MCF 10A (cell line): ENCODE results near the gene RAB3D. TPM values are rescaled to one million over a fixed set of nuclear protein-coding genes. Genes with fewer than 3 reads are reported as not detected.
A peak's percentile ranks its signal among the peaks of the same experiment; 100 is the strongest.

ENCODE experiments used
- BruUV-seq: library from RNA; stranded (reverse); fragments of 400-500 nt; replicated peaks from 2 replicates; lab custom pipeline; 2021; lab: Mats Ljungman, UMichigan
- CTCF ChIA-PET: fragments of 300-600 bp; sonication (Branson Sonifier 250); formaldehyde crosslinking; extraction: SDS; loops from one replicate; lab custom pipeline; 2021; ENCODE audit warnings: antibody characterized with exemption, inconsistent platforms; lab: Yijun Ruan, JAX
- POLR2A ChIA-PET: fragments of 300-600, 350-650 bp; sonication (Branson Sonifier 250); formaldehyde crosslinking; extraction: SDS; loops from one replicate; lab custom pipeline; 2020; ENCODE audit warnings: antibody characterized with exemption, inconsistent platforms; lab: Yijun Ruan, JAX
- DNase-seq: peaks from one replicate; pipeline ENCODE4 v3.0.0-alpha.2; 2018; ENCODE audit not compliant: unreplicated experiment
- H3K27ac Mint-ChIP-seq: one replicate; pipeline ENCODE4 v1.8.0; 2022; ENCODE audit warnings: mild to moderate bottlenecking, low read depth, mixed read lengths; ENCODE audit not compliant: unreplicated experiment
- H3K27me3 Mint-ChIP-seq: one replicate; pipeline ENCODE4 v1.8.0; 2022; ENCODE audit warnings: mixed read lengths; ENCODE audit not compliant: insufficient read depth, unreplicated experiment
- H3K36me3 Mint-ChIP-seq: one replicate; pipeline ENCODE4 v1.8.0; 2022; ENCODE audit warnings: mild to moderate bottlenecking, moderate library complexity, mixed read lengths; ENCODE audit not compliant: insufficient read depth, unreplicated experiment
- H3K4me1 Mint-ChIP-seq: one replicate; pipeline ENCODE4 v1.8.0; 2022; ENCODE audit warnings: mixed read lengths; ENCODE audit not compliant: insufficient read depth, unreplicated experiment
- H3K4me3 Mint-ChIP-seq: one replicate; pipeline ENCODE4 v1.8.0; 2022; ENCODE audit warnings: mild to moderate bottlenecking, moderate library complexity, mixed read lengths; ENCODE audit not compliant: unreplicated experiment
- H3K9me3 Mint-ChIP-seq: one replicate; pipeline ENCODE4 v1.8.0; 2022; ENCODE audit warnings: mixed read lengths; ENCODE audit not compliant: unreplicated experiment
- intact Hi-C: fragments of 100-400 bp; cut with micrococcal nuclease; formaldehyde crosslinking; loops from 2 replicates; pipeline ENCODE4 v1.14.1; 2022
- total RNA-seq: library from RNA; stranded (reverse); gene quantifications from 2 replicates; pipeline ENCODE4 v1.2.3, GENCODE V29; 2022
- TF ChIP-seq, protein P1 (sequence below): fragments of 200-600 bp; IDR thresholded peaks from one replicate; pipeline ENCODE4 v1.8.0; 2022; ENCODE audit warnings: antibody characterized with exemption, mild to moderate bottlenecking; ENCODE audit not compliant: unreplicated experiment

RAB3D gene
- total RNA-seq, 1 experiment from 2014 or later: 46.5 TPM

DNA sequence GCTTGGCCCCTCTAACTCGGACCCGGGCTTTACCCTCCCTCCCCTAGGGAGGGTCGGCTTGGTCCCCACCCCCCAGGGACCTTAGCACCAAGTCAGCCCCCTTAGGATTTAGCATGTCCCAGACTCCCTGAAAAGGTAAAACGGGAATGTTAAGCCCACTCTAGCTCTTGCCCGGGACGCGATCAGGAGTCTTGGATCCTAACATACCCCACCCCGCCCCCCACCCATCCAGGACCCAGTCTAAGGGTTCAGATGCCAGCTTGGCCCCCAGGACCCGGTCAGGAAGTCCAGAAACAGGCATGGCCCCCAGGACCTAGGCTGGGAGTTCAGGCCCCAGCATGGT is 44.2 kb upstream of the RAB3D start:
- TF ChIP-seq, protein P1, sequence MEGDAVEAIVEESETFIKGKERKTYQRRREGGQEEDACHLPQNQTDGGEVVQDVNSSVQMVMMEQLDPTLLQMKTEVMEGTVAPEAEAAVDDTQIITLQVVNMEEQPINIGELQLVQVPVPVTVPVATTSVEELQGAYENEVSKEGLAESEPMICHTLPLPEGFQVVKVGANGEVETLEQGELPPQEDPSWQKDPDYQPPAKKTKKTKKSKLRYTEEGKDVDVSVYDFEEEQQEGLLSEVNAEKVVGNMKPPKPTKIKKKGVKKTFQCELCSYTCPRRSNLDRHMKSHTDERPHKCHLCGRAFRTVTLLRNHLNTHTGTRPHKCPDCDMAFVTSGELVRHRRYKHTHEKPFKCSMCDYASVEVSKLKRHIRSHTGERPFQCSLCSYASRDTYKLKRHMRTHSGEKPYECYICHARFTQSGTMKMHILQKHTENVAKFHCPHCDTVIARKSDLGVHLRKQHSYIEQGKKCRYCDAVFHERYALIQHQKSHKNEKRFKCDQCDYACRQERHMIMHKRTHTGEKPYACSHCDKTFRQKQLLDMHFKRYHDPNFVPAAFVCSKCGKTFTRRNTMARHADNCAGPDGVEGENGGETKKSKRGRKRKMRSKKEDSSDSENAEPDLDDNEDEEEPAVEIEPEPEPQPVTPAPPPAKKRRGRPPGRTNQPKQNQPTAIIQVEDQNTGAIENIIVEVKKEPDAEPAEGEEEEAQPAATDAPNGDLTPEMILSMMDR: no peak
- H3K27me3 Mint-ChIP-seq: no peaks in the 10 kb centered on the region
- no peaks in the 10 kb centered on the region for H3K9me3 Mint-ChIP-seq
- H3K36me3 Mint-ChIP-seq: no peaks in the 10 kb centered on the region
- ChIA-PET CTCF (interaction anchor here (0.6 to 1.8 kb wide), 3 partner anchors 8 to 177 kb away, joined by 3 to 8 read pairs (median 4); no protein-coding TSS in a partner anchor), POLR2A (no interaction called here)
- DNase-seq: no peak
- intact Hi-C loops: no loop called here
- no peak overlapping the region for H3K4me3 Mint-ChIP-seq
- peaks cover 20% of the 10 kb centered on the region for H3K4me1 Mint-ChIP-seq
- H3K27ac Mint-ChIP-seq: no peak overlapping the region
- no TSS peak for BruUV-seq

DNA sequence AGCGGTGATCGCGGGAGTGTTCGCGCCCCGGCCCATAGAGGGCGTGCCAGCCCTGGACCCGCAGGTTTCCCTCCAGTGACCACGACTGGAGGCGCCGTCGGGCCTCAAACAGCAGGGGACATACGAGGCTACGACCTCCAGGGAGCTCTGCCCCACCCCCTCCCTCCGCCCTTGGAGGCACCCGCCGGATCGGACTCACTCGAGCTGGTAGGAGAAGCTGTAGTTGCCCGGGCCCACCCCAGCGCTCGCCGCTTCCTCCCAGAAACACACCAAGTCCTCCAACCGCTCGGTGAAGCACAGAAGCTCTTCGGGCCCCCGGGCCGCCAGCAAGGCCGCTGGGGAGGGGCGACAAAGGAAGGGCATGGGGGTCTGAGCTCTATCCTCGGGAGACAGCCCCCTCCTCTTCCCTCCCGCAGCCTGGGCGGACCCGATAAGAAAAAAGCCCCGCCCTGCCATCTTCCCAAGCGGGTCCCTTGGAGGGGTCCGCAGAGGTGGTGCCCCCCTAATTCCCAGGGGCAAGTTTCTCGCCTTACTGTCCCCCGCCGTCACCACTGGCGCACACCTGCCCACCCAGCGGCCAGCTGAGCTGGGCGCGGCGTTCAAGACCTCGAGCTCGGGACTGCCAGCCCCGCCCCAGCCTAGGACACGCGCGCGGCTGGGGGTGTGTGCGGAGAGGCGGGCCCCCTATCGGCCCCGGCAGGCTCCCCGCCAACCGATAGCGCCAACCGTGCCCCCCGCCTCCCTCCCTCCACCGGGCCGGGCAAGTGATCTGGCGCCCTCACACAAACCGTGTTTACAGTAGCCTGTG is 43.6 kb upstream of the RAB3D start:
- intact Hi-C loops: no loop called here
- BruUV-seq: no TSS peak
- peaks cover 24% of the 10 kb centered on the region for H3K4me1 Mint-ChIP-seq
- H3K9me3 Mint-ChIP-seq: no peaks in the 10 kb centered on the region
- ChIA-PET POLR2A (no interaction called here), CTCF (interaction anchor here (0.7 to 1.8 kb wide), 5 partner anchors 8 to 99 kb away, joined by 3 to 8 read pairs (median 3); no protein-coding TSS in a partner anchor)
- H3K27ac Mint-ChIP-seq: no peak overlapping the region
- no peaks in the 10 kb centered on the region for H3K36me3 Mint-ChIP-seq
- no peaks in the 10 kb centered on the region for H3K27me3 Mint-ChIP-seq
- no peak overlapping the region for H3K4me3 Mint-ChIP-seq
- DNase-seq: no peak
- TF ChIP-seq, protein P1: peak; percentile 61

DNA sequence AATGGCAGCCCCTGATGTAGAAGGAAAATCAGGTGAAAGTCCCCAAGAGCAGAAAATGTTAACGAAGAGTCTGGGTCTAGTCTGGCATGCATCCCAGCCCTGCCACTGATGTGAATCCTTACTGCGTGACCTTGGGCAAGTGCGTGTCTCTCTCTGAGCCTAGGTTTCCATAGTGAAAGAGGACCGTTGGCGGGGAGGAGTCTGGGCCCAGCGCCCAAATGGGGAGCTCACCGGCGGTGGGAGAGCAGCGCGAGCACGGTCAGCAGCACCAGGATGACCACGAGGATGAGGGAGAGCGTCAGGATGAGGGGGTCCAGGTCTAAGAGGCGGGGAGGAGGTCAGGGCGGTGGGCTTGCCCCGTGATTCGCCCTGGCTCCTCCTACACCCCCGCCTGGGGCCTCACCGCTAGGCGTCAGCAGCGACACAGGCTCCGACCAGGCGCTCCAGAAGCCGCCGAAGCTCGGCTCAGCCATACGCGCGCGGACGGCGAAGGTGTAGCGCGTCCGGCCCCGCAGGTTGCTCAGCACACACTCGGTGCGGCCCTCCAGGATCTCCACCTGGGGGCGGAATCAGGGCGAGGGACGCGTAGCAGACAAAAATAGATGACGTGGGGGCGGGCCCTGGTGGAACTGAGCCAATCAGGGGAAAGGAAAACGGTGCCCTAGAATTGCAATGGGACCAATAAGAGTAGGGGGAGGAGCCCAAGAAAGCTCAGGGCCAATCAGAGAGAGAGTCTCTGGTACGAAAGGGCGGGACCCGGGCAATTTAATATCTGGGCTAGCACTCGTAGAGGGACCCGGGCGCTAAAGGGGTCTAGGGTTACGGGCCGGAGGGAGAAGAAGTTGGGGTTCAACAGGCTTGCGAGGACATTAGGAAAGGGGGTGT is 41.4 kb upstream of the RAB3D start:
- Mint-ChIP-seq H3K4me3 (peak overlapping the region; percentile 76), H3K36me3 (no peaks in the 10 kb centered on the region), H3K4me1 (peaks cover 35% of the 10 kb centered on the region), H3K9me3 (no peaks in the 10 kb centered on the region), H3K27me3 (no peaks in the 10 kb centered on the region), H3K27ac (peak overlapping the region; percentile 90)
- TF ChIP-seq, protein P1: peak; percentile 71
- CTCF ChIA-PET: interaction anchor here (0.6 to 2.0 kb wide), 34 partner anchors 11 to 255 kb away, joined by 3 to 13 read pairs (median 4); partner anchors contain the start of genes RAB3D and TSPAN16
- POLR2A ChIA-PET: interaction anchor here (0.6 to 2.0 kb wide), 14 partner anchors 10 to 427 kb away, joined by 3 to 11 read pairs (median 5); partner anchors contain the start of genes CCDC159, ECSIT, ODAD3 and PRKCSH
- peak; percentile 99 for DNase-seq
- intact Hi-C loops: loop anchor here (2.0 kb wide), 3 partner anchors 54 to 206 kb away; partner anchors contain the start of genes ODAD3 and PRKCSH
- no TSS peak for BruUV-seq
